Chondrocyte (in vitro differentiated cells): ENCODE data around the gene NXPE4. TPM values are rescaled to one million over a fixed set of nuclear protein-coding genes. Genes with fewer than 3 reads are reported as not detected.
"Not testable (repeated sequence)": the region's sequence is repeated elsewhere in the genome, so short reads cannot be mapped to it uniquely, and the experiment has no call there.

ENCODE experiments used
- DNase-seq: peaks from one replicate; pipeline ENCODE4 v3.0.0; 2021; ENCODE audit warnings: mixed read lengths, low spot score
- H3K27ac Mint-ChIP-seq: one replicate; pipeline ENCODE4 v1.8.0; 2021; ENCODE audit warnings: mild to moderate bottlenecking, moderate library complexity, mixed read lengths; ENCODE audit not compliant: unreplicated experiment
- H3K27me3 Mint-ChIP-seq: 2 replicates; pipeline ENCODE4 v1.8.0; 2021; ENCODE audit warnings: low read depth, mixed read lengths
- H3K36me3 Mint-ChIP-seq: 2 replicates; pipeline ENCODE4 v1.8.0; 2021; ENCODE audit warnings: low read depth, mixed read lengths
- H3K4me1 Mint-ChIP-seq: 2 replicates; pipeline ENCODE4 v1.8.0; 2021; ENCODE audit warnings: low read depth, mild to moderate bottlenecking, mixed read lengths
- H3K4me3 Mint-ChIP-seq: one replicate; pipeline ENCODE4 v1.8.0; 2021; ENCODE audit warnings: mild to moderate bottlenecking, moderate library complexity, mixed read lengths; ENCODE audit not compliant: unreplicated experiment
- H3K9me3 Mint-ChIP-seq: 2 replicates; pipeline ENCODE4 v1.8.0; 2021; ENCODE audit warnings: low read depth, mixed read lengths
- long read RNA-seq: library from polyadenylated mRNA; stranded (forward); transcript quantifications from one replicate; pipeline ENCODE4 v2.0.0, GENCODE V29; 2021
- total RNA-seq: library from RNA; stranded (reverse); gene quantifications from 3 replicates; pipeline ENCODE4 v1.2.1, GENCODE V29; 2021
- TF ChIP-seq, protein P1 (sequence below): fragments of 200-600 bp; sonication (generic); IDR thresholded peaks from 2 replicates; pipeline ENCODE4 v1.5.0; 2021; ENCODE audit warnings: antibody characterized with exemption, mild to moderate bottlenecking, moderate library complexity

The NXPE4 gene
- total RNA-seq, result not detected in 3 replicates
- long read RNA-seq, result 0 reads

DNA sequence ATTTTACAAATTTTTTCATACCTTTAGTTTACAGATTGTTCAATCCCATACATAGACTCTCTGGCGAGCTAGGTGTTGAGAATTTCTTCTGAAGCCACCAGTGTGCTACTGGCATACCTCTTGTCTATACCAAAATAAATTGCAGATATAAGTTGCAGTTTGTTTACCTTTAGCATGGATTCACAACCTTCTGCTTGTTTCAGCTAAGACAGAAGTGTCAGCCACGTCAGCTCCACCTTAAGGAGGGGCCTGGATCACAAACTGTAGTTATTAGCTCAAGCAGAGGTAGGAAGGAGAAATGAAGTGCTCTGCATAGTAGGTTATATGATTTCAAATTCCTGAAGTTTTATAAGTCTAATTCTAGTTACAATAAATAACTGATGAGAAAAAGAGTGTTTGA, at the start of gene NXPE4:
NXPE4 (minus strand) TSS at position 216 of the 400 bp plus-strand sequence. CDS start 1,027 bp downstream, outside the sequence.
- Mint-ChIP-seq H3K27me3 (peaks cover 20% of the 10 kb centered on the region), H3K4me3 (no peak within 1 kb of the TSS), H3K4me1 (no peaks in the 10 kb centered on the region)

DNA sequence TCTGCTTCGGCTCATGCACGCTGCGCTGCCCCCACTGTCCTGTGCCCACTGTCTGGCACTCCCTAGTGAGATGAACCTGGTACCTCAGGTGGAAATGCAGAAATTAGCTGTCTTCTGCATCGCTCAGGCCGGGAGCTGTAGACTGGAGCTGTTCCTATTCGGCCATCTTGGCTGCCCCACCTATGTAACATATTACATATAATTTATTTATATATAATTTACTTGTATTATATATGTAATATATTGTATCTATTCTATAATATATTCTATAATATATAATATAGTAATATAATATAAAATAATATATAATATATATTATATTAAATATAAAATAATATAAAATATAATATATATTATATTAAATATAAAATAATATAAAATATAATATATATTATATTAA, 43.9 kb upstream of the NXPE4 start:
- H3K4me3 Mint-ChIP-seq, DNase-seq, H3K27ac Mint-ChIP-seq, H3K36me3 Mint-ChIP-seq, H3K4me1 Mint-ChIP-seq: not testable (repeated sequence)
- Mint-ChIP-seq H3K27me3 (peaks cover 13% of the 10 kb centered on the region), H3K9me3 (peaks cover 13% of the 10 kb centered on the region)

More for the DNA sequence above, at the start of gene NXPE4:
- DNase-seq, result no peak
- H3K36me3 Mint-ChIP-seq, result no peaks in the 10 kb centered on the region
- H3K9me3 Mint-ChIP-seq, result peaks cover 5% of the 10 kb centered on the region
- TF ChIP-seq, protein P1, sequence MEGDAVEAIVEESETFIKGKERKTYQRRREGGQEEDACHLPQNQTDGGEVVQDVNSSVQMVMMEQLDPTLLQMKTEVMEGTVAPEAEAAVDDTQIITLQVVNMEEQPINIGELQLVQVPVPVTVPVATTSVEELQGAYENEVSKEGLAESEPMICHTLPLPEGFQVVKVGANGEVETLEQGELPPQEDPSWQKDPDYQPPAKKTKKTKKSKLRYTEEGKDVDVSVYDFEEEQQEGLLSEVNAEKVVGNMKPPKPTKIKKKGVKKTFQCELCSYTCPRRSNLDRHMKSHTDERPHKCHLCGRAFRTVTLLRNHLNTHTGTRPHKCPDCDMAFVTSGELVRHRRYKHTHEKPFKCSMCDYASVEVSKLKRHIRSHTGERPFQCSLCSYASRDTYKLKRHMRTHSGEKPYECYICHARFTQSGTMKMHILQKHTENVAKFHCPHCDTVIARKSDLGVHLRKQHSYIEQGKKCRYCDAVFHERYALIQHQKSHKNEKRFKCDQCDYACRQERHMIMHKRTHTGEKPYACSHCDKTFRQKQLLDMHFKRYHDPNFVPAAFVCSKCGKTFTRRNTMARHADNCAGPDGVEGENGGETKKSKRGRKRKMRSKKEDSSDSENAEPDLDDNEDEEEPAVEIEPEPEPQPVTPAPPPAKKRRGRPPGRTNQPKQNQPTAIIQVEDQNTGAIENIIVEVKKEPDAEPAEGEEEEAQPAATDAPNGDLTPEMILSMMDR, result no peak
- H3K27ac Mint-ChIP-seq, result no peak within 1 kb of the TSS

DNA sequence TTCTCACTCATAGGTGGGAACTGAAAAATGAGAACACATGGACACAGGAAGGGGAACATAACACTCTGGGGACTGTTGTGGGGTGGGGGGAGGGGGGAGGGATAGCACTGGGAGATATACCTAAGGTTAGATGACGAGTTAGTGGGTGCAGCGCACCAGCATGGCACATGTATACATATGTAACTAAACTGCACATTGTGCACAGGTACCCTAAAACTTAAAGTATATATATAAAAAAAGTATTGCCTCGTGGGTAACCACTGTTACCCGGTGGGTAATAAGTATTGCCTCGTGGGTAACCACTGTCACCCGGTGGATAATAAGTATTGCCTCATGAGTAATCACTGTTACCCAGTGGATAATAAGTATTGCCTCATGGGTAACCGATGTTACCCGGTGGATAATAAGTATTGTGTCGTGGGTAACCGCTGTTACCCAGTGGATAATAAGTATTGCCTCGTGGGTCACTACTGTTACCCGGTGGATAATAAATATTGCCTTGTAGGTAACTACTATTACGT, 35.9 kb upstream of the NXPE4 start:
- not testable (repeated sequence) for H3K36me3 Mint-ChIP-seq, H3K4me3 Mint-ChIP-seq, H3K27ac Mint-ChIP-seq, H3K4me1 Mint-ChIP-seq, H3K9me3 Mint-ChIP-seq, H3K27me3 Mint-ChIP-seq, DNase-seq

- H3K36me3 Mint-ChIP-seq, result no peaks in the 10 kb centered on the region
- DNase-seq, result no peak
- H3K27me3 Mint-ChIP-seq, result no peaks in the 10 kb centered on the region
- no peaks in the 10 kb centered on the region for H3K4me1 Mint-ChIP-seq
- no peak overlapping the region for H3K27ac Mint-ChIP-seq
- TF ChIP-seq, protein P1, result no peak
- H3K9me3 Mint-ChIP-seq, result peaks cover 17% of the 10 kb centered on the region
- H3K4me3 Mint-ChIP-seq, result no peak overlapping the region
These were observed 29.7 kb upstream of the NXPE4 start for GRCh38 chr11:114625294-114625693.

GRCh38 chr11:114624455-114625207, 29.0 kb upstream of the NXPE4 start:
- no peak overlapping the region for H3K27ac Mint-ChIP-seq
- H3K36me3 Mint-ChIP-seq, result no peaks in the 10 kb centered on the region
- no peaks in the 10 kb centered on the region for H3K27me3 Mint-ChIP-seq
- H3K4me3 Mint-ChIP-seq, result no peak overlapping the region
- TF ChIP-seq, protein P1, result no peak
- no peak for DNase-seq
- H3K4me1 Mint-ChIP-seq, result no peaks in the 10 kb centered on the region
- H3K9me3 Mint-ChIP-seq, result peaks cover 22% of the 10 kb centered on the region

- TF ChIP-seq, protein P1, result no peak
- Mint-ChIP-seq H3K27ac (no peak overlapping the region), H3K4me3 (no peak overlapping the region), H3K36me3 (no peaks in the 10 kb centered on the region), H3K4me1 (no peaks in the 10 kb centered on the region), H3K9me3 (peaks cover 27% of the 10 kb centered on the region), H3K27me3 (no peaks in the 10 kb centered on the region)
- no peak for DNase-seq
These were observed 28.1 kb upstream of the NXPE4 start for GRCh38 chr11:114623720-114624119.
